Osteocyte (in vitro differentiated cells): Measurements from ENCODE around the gene RILP. TPM values are rescaled to one million over a fixed set of nuclear protein-coding genes. Genes with fewer than 3 reads are reported as not detected.

Experiments
- DNase-seq: peaks from one replicate; pipeline ENCODE4 v3.0.0; 2021; ENCODE audit warnings: mixed read lengths; ENCODE audit not compliant: unreplicated experiment; ENCODE audit errors: extremely low spot score
- H3K27ac Mint-ChIP-seq: one replicate; pipeline ENCODE4 v1.8.0; 2021; ENCODE audit warnings: mild to moderate bottlenecking, mixed read lengths; ENCODE audit not compliant: unreplicated experiment
- H3K27me3 Mint-ChIP-seq: one replicate; pipeline ENCODE4 v1.8.0; 2021; ENCODE audit warnings: mixed read lengths; ENCODE audit not compliant: unreplicated experiment
- H3K36me3 Mint-ChIP-seq: one replicate; pipeline ENCODE4 v1.8.0; 2021; ENCODE audit warnings: mixed read lengths; ENCODE audit not compliant: unreplicated experiment
- H3K4me1 Mint-ChIP-seq: one replicate; pipeline ENCODE4 v1.8.0; 2021; ENCODE audit warnings: mixed read lengths; ENCODE audit not compliant: unreplicated experiment
- H3K4me3 Mint-ChIP-seq: one replicate; pipeline ENCODE4 v1.8.0; 2021; ENCODE audit warnings: mild to moderate bottlenecking, moderate library complexity, mixed read lengths; ENCODE audit not compliant: unreplicated experiment
- H3K9me3 Mint-ChIP-seq: one replicate; pipeline ENCODE4 v1.8.0; 2021; ENCODE audit warnings: mixed read lengths; ENCODE audit not compliant: unreplicated experiment
- total RNA-seq: library from RNA; stranded (reverse); gene quantifications from 2 replicates; pipeline ENCODE4 v1.2.1, GENCODE V29; 2021
- TF ChIP-seq, protein P1 (sequence below): fragments of 200-600 bp; sonication (generic); IDR thresholded peaks from 2 replicates; pipeline ENCODE4 v1.5.0; 2021; ENCODE audit warnings: antibody characterized with exemption, mild to moderate bottlenecking, moderate library complexity

RILP gene
- total RNA-seq, 1 donor from 2014 or later: 2.6 TPM

DNA sequence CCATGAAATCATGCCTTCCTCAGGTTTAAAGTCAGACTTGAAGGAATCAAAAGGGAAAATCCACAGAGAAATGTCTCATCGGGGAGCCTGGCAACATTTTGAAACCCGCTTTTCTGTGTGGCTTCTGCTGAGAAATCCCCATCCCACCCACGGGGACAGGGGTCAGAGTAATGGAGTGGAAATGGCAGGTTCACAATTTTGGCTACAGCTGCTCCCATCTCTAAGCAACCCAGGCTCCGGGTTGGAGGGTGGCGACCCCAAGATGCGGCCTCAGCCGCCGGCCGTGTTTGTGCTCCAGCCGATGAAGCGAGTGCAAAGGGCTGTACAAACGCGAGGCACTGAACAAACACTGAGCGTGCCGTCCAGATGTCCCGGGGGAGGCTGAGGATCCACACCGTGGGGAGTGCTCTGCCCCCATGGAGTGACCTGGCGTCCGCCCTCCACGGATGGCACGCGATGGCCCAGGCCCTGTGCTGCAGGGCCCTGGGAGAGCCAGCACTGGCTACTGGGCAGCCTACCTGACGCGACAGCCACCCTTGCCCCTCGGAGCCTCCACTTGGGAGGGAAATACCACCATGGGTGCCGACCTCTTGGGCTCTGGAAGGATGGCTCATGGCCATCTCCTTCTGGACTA lies 43.2 kb downstream of the RILP start:
- Mint-ChIP-seq H3K9me3 (peaks cover 4% of the 10 kb centered on the region), H3K27ac (no peak overlapping the region), H3K4me3 (no peak overlapping the region), H3K36me3 (no peaks in the 10 kb centered on the region), H3K27me3 (no peaks in the 10 kb centered on the region), H3K4me1 (peaks cover 4% of the 10 kb centered on the region)
- no peak for DNase-seq
- TF ChIP-seq, protein P1, sequence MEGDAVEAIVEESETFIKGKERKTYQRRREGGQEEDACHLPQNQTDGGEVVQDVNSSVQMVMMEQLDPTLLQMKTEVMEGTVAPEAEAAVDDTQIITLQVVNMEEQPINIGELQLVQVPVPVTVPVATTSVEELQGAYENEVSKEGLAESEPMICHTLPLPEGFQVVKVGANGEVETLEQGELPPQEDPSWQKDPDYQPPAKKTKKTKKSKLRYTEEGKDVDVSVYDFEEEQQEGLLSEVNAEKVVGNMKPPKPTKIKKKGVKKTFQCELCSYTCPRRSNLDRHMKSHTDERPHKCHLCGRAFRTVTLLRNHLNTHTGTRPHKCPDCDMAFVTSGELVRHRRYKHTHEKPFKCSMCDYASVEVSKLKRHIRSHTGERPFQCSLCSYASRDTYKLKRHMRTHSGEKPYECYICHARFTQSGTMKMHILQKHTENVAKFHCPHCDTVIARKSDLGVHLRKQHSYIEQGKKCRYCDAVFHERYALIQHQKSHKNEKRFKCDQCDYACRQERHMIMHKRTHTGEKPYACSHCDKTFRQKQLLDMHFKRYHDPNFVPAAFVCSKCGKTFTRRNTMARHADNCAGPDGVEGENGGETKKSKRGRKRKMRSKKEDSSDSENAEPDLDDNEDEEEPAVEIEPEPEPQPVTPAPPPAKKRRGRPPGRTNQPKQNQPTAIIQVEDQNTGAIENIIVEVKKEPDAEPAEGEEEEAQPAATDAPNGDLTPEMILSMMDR: no peak

DNA sequence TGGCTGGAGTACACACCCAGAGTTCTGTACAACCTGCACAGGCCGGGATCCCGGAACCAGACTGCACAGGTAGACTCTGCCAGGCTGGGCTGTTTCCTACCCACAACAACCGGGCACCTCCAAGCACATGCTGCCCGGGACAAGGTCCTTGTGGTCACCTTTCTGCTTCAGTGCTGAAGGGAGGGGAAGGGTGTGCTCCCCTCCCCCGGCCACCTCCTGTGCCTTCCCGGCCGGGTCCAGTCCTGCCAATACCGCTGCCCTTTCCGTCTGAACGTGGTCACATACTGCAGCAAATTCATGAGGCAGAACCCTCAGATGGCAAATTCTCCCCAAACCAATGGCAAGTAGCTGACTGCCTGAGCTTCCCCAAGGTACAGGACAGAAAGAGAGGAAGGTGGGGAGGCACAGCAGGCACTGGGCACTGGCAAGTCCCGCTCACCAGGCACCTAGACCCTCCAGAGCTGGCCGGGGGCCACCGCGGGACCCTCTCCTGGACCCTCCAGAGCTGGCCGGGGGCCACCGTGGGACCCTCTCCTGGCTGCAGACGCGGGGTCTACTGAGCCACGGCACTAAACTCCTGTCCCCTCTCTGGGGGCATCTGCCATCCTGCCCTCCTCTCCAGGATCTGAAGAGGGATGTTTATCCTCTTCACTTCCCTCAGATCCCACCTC lies 43.9 kb downstream of the RILP start:
- H3K27me3 Mint-ChIP-seq: no peaks in the 10 kb centered on the region
- H3K9me3 Mint-ChIP-seq: peaks cover 5% of the 10 kb centered on the region
- H3K27ac Mint-ChIP-seq: no peak overlapping the region
- no peaks in the 10 kb centered on the region for H3K36me3 Mint-ChIP-seq
- peaks cover 4% of the 10 kb centered on the region for H3K4me1 Mint-ChIP-seq
- no peak overlapping the region for H3K4me3 Mint-ChIP-seq
- no peak for DNase-seq
- TF ChIP-seq, protein P1: no peak

DNA sequence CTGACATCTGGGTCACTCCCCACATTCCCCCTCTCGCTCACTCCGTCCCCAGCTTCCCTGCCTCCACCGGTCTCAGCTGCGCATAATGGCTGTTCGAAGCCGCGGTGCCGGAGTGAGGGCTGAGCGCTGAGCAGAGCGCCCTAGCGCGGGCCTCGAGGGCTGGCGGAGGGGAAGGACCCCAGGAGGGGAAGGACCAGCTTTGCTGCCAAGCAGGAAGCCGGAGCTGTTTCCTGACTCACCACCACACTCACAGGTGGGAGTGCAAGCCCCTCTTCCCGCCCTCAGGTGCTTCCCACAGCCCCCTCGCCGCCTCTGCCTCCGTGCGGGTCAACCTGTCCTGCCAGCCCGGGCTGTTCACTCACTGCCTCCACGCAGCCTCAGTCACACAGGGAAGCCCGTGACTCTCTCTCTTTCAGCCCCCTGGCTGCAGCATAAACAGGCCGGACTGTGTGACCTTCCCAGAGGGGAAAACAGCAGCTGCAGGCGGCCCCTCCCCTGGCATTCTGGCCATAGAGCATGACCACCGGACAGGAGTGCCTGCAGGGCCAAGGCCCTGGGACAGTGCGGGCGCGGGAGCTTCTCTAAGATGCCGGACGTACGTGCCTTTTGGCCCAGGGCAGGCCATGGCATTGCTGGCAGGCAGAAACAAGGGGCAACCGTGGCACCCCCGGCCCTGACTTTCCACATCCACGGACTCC lies 44.7 kb downstream of the RILP start:
- no peak for DNase-seq
- Mint-ChIP-seq H3K4me3 (no peak overlapping the region), H3K36me3 (no peaks in the 10 kb centered on the region), H3K4me1 (peaks cover 4% of the 10 kb centered on the region), H3K9me3 (peaks cover 5% of the 10 kb centered on the region), H3K27ac (no peak overlapping the region), H3K27me3 (no peaks in the 10 kb centered on the region)
- TF ChIP-seq, protein P1: no peak

DNA sequence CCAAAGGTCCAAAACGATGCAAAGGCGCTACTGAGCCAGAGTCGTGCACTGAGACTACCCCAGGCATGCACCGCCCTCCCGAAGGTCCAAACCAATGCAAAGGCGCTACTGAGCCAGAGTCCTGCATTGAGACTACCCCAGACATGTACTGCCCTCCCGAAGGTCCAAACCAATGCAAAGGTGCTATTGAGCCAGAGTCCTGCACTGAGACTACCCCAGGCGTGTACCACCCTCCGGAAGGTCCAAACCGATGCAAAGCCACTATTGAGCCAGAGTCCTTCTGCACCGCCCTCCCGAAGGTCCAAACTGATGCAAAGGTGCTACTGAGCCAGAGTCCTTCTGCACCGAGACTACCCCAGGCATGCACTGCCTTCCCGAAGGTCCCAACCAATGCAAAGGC lies 48.1 kb downstream of the RILP start:
- TF ChIP-seq, protein P1: no peak
- Mint-ChIP-seq H3K4me1 (no peaks in the 10 kb centered on the region), H3K9me3 (peaks cover 5% of the 10 kb centered on the region), H3K4me3 (no peak overlapping the region), H3K27ac (no peak overlapping the region), H3K27me3 (no peaks in the 10 kb centered on the region), H3K36me3 (no peaks in the 10 kb centered on the region)
- DNase-seq: no peak
